Measurements from ENCODE around the gene BTN3A1.

DNA sequence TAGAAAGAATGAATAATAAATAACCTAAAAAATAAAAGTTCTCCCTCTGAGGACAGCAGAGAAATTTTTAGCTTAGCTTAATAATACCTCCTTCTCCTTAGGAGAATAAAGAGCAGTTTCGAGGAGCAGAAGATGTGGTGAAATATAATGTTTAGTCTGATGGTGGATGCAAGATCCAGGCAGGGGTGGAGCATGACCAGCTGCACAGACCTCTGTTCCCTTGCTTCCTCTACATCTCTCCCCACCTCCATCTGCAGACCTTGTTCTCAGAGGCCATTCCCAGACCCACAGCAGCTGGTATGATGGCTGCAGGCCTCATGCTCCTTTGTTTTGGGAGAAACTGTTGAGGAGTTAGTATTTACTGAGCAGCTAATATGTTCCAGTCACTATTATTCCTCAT is 35.6 kb upstream of the BTN3A1 start:
- no peak for TF ChIP-seq POLR2A (IDR thresholded peaks at IDR 0.05)
- TF ChIP-seq, protein P1, sequence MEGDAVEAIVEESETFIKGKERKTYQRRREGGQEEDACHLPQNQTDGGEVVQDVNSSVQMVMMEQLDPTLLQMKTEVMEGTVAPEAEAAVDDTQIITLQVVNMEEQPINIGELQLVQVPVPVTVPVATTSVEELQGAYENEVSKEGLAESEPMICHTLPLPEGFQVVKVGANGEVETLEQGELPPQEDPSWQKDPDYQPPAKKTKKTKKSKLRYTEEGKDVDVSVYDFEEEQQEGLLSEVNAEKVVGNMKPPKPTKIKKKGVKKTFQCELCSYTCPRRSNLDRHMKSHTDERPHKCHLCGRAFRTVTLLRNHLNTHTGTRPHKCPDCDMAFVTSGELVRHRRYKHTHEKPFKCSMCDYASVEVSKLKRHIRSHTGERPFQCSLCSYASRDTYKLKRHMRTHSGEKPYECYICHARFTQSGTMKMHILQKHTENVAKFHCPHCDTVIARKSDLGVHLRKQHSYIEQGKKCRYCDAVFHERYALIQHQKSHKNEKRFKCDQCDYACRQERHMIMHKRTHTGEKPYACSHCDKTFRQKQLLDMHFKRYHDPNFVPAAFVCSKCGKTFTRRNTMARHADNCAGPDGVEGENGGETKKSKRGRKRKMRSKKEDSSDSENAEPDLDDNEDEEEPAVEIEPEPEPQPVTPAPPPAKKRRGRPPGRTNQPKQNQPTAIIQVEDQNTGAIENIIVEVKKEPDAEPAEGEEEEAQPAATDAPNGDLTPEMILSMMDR (IDR thresholded peaks at IDR 0.05 in 4 of 5, conservative IDR thresholded peaks at IDR 0.05 in 1 of 5) = no peak
